Bronchial epithelial cell (primary cell): ENCODE data around the gene SAMHD1. TPM values are rescaled to one million over a fixed set of nuclear protein-coding genes. Genes with fewer than 3 reads are reported as not detected.

Experiments used
- DNase-seq: peaks from one replicate; pipeline ENCODE4 v3.0.0-alpha.2; 2010; ENCODE audit warnings: low read depth
- FAIRE-seq: peaks from 2 replicates; lab custom pipeline; 2011; peaks lifted over from hg19 to GRCh38; lab: Jason Lieb, UNC
- H3K27me3 ChIP-seq: 2 replicates; pipeline ENCODE4 v1.5.1; 2011; ENCODE audit warnings: low read length; ENCODE audit not compliant: control insufficient read depth, insufficient read depth
- H3K36me3 ChIP-seq: 2 replicates; pipeline ENCODE4 v1.5.1; 2011; ENCODE audit warnings: low read length; ENCODE audit not compliant: control insufficient read depth, insufficient read depth
- H3K4me3 ChIP-seq: 2 replicates; pipeline ENCODE4 v1.5.1; 2011; ENCODE audit warnings: mild to moderate bottlenecking, low read depth, low read length, control low read depth
- total RNA-seq: library from RNA; depleted of rRNA; stranded (reverse); fragments of >200 nt; gene quantifications from 2 replicates; pipeline ENCODE4 v1.2.1, GENCODE V29; 2014
- TF ChIP-seq, protein P1 (sequence below): IDR thresholded peaks from 2 replicates; pipeline ENCODE4 v1.5.1; 2011; ENCODE audit warnings: mild to moderate bottlenecking, moderate library complexity, low read length, control low read depth, inconsistent platforms; ENCODE audit not compliant: insufficient read depth, severe bottlenecking

Gene SAMHD1
- total RNA-seq, 1 donor from 2014 or later = 1.8 TPM

DNA sequence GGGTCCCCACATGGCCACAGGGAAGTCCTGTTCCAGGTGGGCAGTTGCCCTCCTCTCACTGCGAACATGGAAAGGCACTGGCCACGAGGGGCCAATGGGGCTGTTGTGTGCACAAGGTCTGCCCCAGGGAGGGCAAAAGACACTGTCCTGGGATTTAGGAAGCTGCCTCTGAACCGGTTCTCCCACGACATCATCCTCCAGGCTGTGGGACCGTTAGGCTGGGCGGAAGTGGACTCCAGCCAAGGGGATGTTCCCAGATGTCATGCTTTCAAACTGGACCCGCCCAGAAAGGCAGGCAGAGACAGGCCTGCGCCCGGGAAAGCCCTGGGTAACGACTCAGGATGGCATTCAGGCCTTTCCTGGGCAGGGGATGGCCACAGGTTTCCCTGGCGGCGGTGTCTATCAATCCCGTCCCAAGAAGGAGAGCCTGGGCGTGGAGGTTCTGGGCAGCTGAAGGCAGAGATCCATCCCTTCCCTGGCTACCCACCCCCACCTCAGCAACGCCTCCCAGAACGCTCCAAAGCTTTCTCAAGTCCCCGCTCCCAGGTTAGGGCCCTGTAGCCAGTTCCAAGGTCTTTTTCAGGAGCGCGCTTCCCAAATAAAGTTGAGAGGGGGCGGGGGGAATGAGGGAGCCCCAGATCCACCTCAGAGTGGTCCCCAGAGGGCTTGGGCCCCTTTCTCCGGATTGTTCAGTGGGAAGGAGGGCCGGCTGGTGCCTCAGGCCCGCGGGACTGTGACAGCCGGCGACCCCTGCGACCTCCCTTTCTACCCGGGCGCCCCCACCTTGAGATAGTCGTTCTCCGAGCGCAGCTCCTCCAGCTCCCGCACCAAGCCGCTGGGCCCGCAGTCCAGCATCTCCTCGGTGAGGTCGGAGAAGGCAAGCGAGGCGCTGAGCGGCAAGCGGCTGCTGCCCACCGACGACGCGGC, 89.4 kb downstream of the SAMHD1 start:
- peak overlapping the region; percentile 49 for H3K4me3 ChIP-seq
- no peaks in the 10 kb centered on the region for H3K27me3 ChIP-seq
- no peaks in the 10 kb centered on the region for H3K36me3 ChIP-seq
- TF ChIP-seq, protein P1, sequence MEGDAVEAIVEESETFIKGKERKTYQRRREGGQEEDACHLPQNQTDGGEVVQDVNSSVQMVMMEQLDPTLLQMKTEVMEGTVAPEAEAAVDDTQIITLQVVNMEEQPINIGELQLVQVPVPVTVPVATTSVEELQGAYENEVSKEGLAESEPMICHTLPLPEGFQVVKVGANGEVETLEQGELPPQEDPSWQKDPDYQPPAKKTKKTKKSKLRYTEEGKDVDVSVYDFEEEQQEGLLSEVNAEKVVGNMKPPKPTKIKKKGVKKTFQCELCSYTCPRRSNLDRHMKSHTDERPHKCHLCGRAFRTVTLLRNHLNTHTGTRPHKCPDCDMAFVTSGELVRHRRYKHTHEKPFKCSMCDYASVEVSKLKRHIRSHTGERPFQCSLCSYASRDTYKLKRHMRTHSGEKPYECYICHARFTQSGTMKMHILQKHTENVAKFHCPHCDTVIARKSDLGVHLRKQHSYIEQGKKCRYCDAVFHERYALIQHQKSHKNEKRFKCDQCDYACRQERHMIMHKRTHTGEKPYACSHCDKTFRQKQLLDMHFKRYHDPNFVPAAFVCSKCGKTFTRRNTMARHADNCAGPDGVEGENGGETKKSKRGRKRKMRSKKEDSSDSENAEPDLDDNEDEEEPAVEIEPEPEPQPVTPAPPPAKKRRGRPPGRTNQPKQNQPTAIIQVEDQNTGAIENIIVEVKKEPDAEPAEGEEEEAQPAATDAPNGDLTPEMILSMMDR = no peak
- DNase-seq (peak; percentile 95), FAIRE-seq (peak; percentile 86)

DNA sequence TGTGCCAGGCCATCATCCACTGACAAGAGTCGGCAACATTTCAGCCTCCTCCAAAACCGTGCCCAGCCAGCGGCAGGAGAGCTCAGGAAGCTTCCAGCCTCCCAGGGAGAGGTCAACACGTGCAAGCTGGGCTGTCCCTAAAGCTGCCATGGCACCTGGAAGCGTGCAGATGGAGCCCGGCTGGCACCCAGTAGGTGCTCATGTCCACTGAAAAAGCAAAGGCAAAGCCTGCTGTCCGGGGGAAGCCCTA, 90.0 kb downstream of the SAMHD1 start:
- DNase-seq = no peak
- Histone ChIP-seq H3K27me3 (no peaks in the 10 kb centered on the region), H3K36me3 (no peaks in the 10 kb centered on the region), H3K4me3 (no peak overlapping the region)
- TF ChIP-seq, protein P1 = no peak
- no peak for FAIRE-seq

DNA sequence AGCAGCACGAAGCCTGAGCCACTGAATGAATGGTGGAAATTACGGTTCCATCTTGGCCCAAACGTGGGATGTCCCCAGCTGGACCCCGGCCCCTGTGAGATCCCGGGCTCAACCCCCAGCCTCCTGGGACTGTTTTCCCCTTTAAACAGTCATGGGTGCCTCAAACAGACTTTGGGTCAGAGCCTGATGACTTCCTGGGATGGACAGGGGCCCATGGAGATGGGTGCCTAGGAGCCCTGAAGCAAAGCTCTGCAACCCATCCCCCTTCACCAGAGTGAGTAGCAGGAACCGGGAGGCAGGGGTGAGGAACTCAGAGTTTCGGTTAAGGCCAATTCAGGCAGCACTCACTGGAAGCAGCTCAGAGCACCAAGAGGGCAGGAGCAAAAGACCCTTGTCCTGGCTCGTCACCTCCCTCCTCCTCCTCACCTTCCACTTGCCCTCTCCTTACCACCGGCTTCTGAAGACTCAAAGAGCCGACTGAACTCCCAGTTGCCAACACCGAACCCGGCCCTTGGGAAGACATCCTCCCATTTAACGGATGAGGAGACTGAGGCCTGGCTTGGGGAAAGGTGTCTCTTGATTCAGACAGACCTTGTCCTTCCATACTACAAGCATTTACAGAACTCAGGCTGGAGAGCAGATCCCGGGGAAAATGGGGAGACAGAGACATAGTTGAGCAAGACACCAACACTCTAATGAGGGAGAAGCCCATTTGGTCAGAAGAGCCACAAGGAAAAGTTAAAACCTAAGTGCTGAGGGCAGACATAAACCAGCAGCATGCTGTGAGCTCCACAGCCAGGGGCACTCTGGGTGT, 90.5 kb downstream of the SAMHD1 start:
- Histone ChIP-seq H3K27me3 (no peaks in the 10 kb centered on the region), H3K4me3 (no peak overlapping the region), H3K36me3 (no peaks in the 10 kb centered on the region)
- DNase-seq = no peak
- TF ChIP-seq, protein P1 = no peak
- no peak for FAIRE-seq

DNA sequence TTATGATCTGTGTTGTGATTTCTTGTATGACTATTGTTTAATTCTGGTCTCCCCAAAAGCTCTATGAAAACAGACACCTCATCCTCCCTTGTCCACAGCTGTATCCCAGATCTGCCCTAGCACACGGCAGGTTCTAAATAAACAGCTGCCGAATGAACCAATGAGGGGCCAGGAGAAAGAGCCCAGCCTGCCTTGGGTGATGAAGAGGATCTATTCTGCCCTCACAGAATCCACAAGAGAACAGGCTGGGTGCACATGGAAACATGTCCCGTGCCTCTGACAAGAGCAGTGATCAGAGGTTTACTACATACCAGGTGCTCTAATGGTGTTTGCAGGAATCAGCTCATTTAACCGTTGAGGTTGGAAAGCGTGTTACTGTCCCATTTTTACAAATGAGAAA, 91.2 kb downstream of the SAMHD1 start:
- Histone ChIP-seq H3K36me3 (no peaks in the 10 kb centered on the region), H3K27me3 (no peaks in the 10 kb centered on the region), H3K4me3 (no peak overlapping the region)
- DNase-seq = no peak
- TF ChIP-seq, protein P1 = no peak
- FAIRE-seq = no peak

DNA sequence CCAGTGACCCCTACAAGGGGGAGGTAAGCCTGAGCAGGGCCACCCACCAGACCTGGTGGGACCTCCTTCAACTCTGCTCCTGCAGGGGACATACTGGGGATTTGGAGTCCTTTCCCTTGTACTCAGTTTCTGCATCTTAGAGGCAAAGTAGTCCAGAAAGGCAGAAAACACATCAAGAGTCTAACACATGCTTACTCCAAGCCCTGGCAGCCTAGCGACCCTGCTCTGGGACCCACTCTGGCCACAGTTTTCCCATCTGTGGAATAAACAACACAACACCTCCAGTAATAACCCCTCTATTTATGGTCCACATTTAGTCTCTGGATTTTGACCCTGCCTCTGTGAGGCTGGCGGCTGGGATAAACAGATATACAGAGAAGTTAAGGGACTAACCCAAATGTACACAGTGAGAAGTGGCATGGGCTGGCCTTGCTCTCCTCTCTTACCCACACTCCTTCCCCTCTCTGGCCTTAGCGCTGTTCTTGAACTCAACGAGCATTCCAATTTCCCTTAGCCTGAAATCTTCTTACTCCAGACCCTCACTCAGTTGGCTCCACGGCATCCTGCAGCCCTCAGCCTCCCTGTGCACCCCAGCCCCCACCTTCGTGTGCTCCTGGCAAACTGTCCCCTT, 91.7 kb downstream of the SAMHD1 start:
- H3K36me3 ChIP-seq = no peaks in the 10 kb centered on the region
- FAIRE-seq (no peak), DNase-seq (no peak)
- no peak overlapping the region for H3K4me3 ChIP-seq
- TF ChIP-seq, protein P1 = no peak
- no peaks in the 10 kb centered on the region for H3K27me3 ChIP-seq
